ENCODE measurements around the gene NOTCH4. TPM values are rescaled to one million over a fixed set of nuclear protein-coding genes. Genes with fewer than 3 reads are reported as not detected.

Gene NOTCH4
- total RNA-seq, 1 experiment from 2014 or later = 1.1 TPM

GRCh38 chr6:32146287-32146686 is 77.6 kb downstream of the NOTCH4 start:
- DNase-seq (ENCODE audit: low read depth) = no peak

Small RNA genes within 50 kb of the gene (small RNA-seq; reads per million reads assigned to genes)
- not detected for gene AL662884.1
- gene MIR6833 = not detected

Other genes starting within 250 kb of the NOTCH4 start
- gene C4A, start 242.0 kb downstream of the NOTCH4 start, total RNA-seq (2014; rRNA removed; shearing (Covaris generic)) = 0.40 TPM in 1 of 2 replicates, not detected in the other
- gene C4B, start 209.3 kb downstream of the NOTCH4 start, total RNA-seq (2014; rRNA removed; shearing (Covaris generic)) = 0.27 and 1.2 TPM in 2 replicates
- not detected in 2 replicates for gene CYP21A2, start 185.7 kb downstream of the NOTCH4 start, total RNA-seq (2014; rRNA removed; shearing (Covaris generic))
- 0.10 and 0.37 TPM in 2 replicates for gene TNXB, start 114.7 kb downstream of the NOTCH4 start, total RNA-seq (2014; rRNA removed; shearing (Covaris generic))
- 19.5 and 22.6 TPM in 2 replicates for gene ATF6B, start 95.8 kb downstream of the NOTCH4 start, total RNA-seq (2014; rRNA removed; shearing (Covaris generic))
- 10.4 and 10.5 TPM in 2 replicates for gene FKBPL, start 93.8 kb downstream of the NOTCH4 start, total RNA-seq (2014; rRNA removed; shearing (Covaris generic))
- gene PRRT1, start 72.1 kb downstream of the NOTCH4 start, total RNA-seq (2014; rRNA removed; shearing (Covaris generic)) = 0.37 TPM in 1 of 2 replicates, not detected in the other
- 20.4 and 90.2 TPM in 2 replicates for gene PPT2, start 69.9 kb downstream of the NOTCH4 start, total RNA-seq (2014; rRNA removed; shearing (Covaris generic))
- 1.4 and 2.2 TPM in 2 replicates for gene EGFL8, start 59.5 kb downstream of the NOTCH4 start, total RNA-seq (2014; rRNA removed; shearing (Covaris generic))
- gene AGPAT1, start 48.0 kb downstream of the NOTCH4 start, total RNA-seq (2014; rRNA removed; shearing (Covaris generic)) = 55.3 and 89.2 TPM in 2 replicates
- gene RNF5, start 45.7 kb downstream of the NOTCH4 start, total RNA-seq (2014; rRNA removed; shearing (Covaris generic)) = 44.9 and 56.0 TPM in 2 replicates
- 1.3 TPM in 1 of 2 replicates, not detected in the other for gene AGER, start 39.8 kb downstream of the NOTCH4 start, total RNA-seq (2014; rRNA removed; shearing (Covaris generic))
- 28.9 and 31.4 TPM in 2 replicates for gene PBX2, start 33.9 kb downstream of the NOTCH4 start, total RNA-seq (2014; rRNA removed; shearing (Covaris generic))
- gene GPSM3, start 31.4 kb downstream of the NOTCH4 start, total RNA-seq (2014; rRNA removed; shearing (Covaris generic)) = 59.9 and 80.6 TPM in 2 replicates
- gene TSBP1, start 147.8 kb upstream of the NOTCH4 start, total RNA-seq (2014; rRNA removed; shearing (Covaris generic)) = not detected in 2 replicates
- not detected in 2 replicates for gene BTNL2, start 183.1 kb upstream of the NOTCH4 start, total RNA-seq (2014; rRNA removed; shearing (Covaris generic))
- gene HLA-DRA, start 215.8 kb upstream of the NOTCH4 start, total RNA-seq (2014; rRNA removed; shearing (Covaris generic)) = 0.33 and 0.61 TPM in 2 replicates